H1 (cell line): ENCODE data around the gene CCDC40. TPM values are rescaled to one million over a fixed set of nuclear protein-coding genes. Genes with fewer than 3 reads are reported as not detected.

ENCODE experiments used
- CBX5 ChIP-seq: fragments of 300-800, 300-1000 bp; sonication (generic); IDR thresholded peaks from 2 replicates; pipeline ENCODE4 v1.7.1; 2016; ENCODE audit warnings: antibody characterized with exemption, low read length, low read depth
- HDAC6 ChIP-seq: IDR thresholded peaks from one replicate; pipeline ENCODE4 v1.7.1; 2012; ENCODE audit warnings: low read depth, mild to moderate bottlenecking, inconsistent platforms, low read length, moderate library complexity
- KDM5A ChIP-seq: fragments of 200-600 bp; IDR thresholded peaks from 2 replicates; pipeline ENCODE4 v1.7.1; 2012; ENCODE audit warnings: mild to moderate bottlenecking, low read length, inconsistent platforms, mixed read lengths
- MAFK ChIP-seq: IDR thresholded peaks from 2 replicates; pipeline ENCODE4 v1.6.1; 2012; ENCODE audit warnings: low read depth, mild to moderate bottlenecking, improper control_type of control experiment, low read length
- SAP30 ChIP-seq: fragments of 300-600 bp; sonication (generic); IDR thresholded peaks from 2 replicates; pipeline ENCODE4 v1.7.1; 2012; ENCODE audit warnings: low read length, moderate library complexity, mild to moderate bottlenecking, inconsistent platforms; ENCODE audit not compliant: insufficient read depth, insufficient replicate concordance
- SIX5 ChIP-seq: IDR thresholded peaks from 2 replicates; pipeline ENCODE4 v1.6.1; 2011; ENCODE audit warnings: mild to moderate bottlenecking, low read depth, low read length
- polyA plus RNA-seq, 7 experiments: library from polyadenylated mRNA; depleted of rRNA in 3 of 7; stranded (reverse) in 5 of 7; unstranded in 2 of 7; fragments of >200 nt in 5 of 7; fragments of 200-250 nt in 2 of 7; gene quantifications; 1 replicate in 5 of 7; 2 replicates in 1 of 7; 4 replicates in 1 of 7; pipeline versions ENCODE4 v1.2.1 to v1.2.3, GENCODE V29; 2011 to 2013; ENCODE audit warnings: missing spikeins in 2 of 7, mixed read lengths in 2 of 7
- total RNA-seq: library from RNA; stranded (reverse); fragmentation: NEBNext Ultra II Directional; extraction: Animal tissue kit (Norgen Biotek cat#: 25700); gene quantifications from 2 replicates; pipeline ENCODE4 v1.2.1, GENCODE V29; 2021
- TF ChIP-seq, protein P1 (sequence below): fragments of 300-600 bp; sonication (generic); IDR thresholded peaks from 2 replicates; pipeline ENCODE4 v1.7.1; 2012; ENCODE audit warnings: low read length, moderate library complexity, mild to moderate bottlenecking, inconsistent platforms; ENCODE audit not compliant: insufficient replicate concordance
- TF ChIP-seq, protein P2 (sequence below): IDR thresholded peaks from 2 replicates; pipeline ENCODE4 v1.6.1; 2012; ENCODE audit warnings: inconsistent platforms
- TF ChIP-seq, protein P3 (sequence below): IDR thresholded peaks from 2 replicates; pipeline ENCODE4 v1.6.1; 2011; ENCODE audit warnings: low read depth, mild to moderate bottlenecking, low read length; ENCODE audit not compliant: insufficient read depth

Gene CCDC40
- total and polyA plus RNA-seq, 2 of the 8 experiments (the other 6 are each of a cell fraction or from before 2014, with no cell fraction given) = 4.1 to 11.5 TPM

DNA sequence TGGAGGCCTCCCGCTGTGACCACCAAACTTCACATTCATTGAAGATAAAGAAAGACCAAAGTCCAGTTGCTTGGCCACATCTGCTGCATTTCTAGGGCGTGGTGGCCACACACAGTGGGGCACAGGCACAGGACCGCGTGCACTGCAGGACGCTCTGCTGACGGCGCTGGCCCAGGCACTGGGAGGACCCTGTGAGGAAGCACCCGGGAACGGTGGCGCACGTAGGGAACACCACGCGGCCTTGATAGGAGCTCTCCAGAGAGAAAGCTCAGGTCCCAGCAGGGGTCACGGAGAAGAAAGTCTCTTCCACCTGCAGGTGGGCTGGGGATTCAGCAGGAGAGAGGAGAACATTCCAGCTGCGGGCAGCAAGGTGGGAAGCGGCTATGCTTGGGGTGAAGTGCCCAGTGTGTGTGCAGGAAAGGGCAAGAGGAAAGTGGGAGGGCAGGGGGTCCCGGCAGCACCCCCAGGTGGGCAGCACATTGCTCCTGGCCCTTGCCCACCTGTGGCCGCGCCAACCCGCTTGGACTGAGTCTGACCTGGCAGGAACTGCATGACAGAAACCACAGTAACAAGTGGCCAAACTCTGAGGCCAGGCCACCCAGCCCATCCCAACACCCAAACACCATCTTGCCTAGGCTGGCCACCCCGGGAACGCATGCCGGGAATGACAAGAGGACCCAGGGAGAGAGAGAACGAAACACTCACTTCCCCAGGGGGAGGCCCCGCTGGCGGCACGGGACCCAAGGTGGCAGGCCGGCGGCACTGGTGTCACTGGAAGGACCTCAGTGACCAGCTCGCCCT lies 33.6 kb upstream of the CCDC40 start (continued):
- TF ChIP-seq, protein P1, sequence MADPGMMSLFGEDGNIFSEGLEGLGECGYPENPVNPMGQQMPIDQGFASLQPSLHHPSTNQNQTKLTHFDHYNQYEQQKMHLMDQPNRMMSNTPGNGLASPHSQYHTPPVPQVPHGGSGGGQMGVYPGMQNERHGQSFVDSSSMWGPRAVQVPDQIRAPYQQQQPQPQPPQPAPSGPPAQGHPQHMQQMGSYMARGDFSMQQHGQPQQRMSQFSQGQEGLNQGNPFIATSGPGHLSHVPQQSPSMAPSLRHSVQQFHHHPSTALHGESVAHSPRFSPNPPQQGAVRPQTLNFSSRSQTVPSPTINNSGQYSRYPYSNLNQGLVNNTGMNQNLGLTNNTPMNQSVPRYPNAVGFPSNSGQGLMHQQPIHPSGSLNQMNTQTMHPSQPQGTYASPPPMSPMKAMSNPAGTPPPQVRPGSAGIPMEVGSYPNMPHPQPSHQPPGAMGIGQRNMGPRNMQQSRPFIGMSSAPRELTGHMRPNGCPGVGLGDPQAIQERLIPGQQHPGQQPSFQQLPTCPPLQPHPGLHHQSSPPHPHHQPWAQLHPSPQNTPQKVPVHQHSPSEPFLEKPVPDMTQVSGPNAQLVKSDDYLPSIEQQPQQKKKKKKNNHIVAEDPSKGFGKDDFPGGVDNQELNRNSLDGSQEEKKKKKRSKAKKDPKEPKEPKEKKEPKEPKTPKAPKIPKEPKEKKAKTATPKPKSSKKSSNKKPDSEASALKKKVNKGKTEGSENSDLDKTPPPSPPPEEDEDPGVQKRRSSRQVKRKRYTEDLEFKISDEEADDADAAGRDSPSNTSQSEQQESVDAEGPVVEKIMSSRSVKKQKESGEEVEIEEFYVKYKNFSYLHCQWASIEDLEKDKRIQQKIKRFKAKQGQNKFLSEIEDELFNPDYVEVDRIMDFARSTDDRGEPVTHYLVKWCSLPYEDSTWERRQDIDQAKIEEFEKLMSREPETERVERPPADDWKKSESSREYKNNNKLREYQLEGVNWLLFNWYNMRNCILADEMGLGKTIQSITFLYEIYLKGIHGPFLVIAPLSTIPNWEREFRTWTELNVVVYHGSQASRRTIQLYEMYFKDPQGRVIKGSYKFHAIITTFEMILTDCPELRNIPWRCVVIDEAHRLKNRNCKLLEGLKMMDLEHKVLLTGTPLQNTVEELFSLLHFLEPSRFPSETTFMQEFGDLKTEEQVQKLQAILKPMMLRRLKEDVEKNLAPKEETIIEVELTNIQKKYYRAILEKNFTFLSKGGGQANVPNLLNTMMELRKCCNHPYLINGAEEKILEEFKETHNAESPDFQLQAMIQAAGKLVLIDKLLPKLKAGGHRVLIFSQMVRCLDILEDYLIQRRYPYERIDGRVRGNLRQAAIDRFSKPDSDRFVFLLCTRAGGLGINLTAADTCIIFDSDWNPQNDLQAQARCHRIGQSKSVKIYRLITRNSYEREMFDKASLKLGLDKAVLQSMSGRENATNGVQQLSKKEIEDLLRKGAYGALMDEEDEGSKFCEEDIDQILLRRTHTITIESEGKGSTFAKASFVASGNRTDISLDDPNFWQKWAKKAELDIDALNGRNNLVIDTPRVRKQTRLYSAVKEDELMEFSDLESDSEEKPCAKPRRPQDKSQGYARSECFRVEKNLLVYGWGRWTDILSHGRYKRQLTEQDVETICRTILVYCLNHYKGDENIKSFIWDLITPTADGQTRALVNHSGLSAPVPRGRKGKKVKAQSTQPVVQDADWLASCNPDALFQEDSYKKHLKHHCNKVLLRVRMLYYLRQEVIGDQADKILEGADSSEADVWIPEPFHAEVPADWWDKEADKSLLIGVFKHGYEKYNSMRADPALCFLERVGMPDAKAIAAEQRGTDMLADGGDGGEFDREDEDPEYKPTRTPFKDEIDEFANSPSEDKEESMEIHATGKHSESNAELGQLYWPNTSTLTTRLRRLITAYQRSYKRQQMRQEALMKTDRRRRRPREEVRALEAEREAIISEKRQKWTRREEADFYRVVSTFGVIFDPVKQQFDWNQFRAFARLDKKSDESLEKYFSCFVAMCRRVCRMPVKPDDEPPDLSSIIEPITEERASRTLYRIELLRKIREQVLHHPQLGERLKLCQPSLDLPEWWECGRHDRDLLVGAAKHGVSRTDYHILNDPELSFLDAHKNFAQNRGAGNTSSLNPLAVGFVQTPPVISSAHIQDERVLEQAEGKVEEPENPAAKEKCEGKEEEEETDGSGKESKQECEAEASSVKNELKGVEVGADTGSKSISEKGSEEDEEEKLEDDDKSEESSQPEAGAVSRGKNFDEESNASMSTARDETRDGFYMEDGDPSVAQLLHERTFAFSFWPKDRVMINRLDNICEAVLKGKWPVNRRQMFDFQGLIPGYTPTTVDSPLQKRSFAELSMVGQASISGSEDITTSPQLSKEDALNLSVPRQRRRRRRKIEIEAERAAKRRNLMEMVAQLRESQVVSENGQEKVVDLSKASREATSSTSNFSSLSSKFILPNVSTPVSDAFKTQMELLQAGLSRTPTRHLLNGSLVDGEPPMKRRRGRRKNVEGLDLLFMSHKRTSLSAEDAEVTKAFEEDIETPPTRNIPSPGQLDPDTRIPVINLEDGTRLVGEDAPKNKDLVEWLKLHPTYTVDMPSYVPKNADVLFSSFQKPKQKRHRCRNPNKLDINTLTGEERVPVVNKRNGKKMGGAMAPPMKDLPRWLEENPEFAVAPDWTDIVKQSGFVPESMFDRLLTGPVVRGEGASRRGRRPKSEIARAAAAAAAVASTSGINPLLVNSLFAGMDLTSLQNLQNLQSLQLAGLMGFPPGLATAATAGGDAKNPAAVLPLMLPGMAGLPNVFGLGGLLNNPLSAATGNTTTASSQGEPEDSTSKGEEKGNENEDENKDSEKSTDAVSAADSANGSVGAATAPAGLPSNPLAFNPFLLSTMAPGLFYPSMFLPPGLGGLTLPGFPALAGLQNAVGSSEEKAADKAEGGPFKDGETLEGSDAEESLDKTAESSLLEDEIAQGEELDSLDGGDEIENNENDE = no peak
- no peak for TF ChIP-seq KDM5A
- TF ChIP-seq, protein P2, sequence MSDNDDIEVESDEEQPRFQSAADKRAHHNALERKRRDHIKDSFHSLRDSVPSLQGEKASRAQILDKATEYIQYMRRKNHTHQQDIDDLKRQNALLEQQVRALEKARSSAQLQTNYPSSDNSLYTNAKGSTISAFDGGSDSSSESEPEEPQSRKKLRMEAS = no peak
- no peak for TF ChIP-seq CBX5
- no peak for TF ChIP-seq MAFK
- TF ChIP-seq SAP30 = no peak
- TF ChIP-seq SIX5 = no peak
- TF ChIP-seq HDAC6 = no peak
- TF ChIP-seq, protein P3, sequence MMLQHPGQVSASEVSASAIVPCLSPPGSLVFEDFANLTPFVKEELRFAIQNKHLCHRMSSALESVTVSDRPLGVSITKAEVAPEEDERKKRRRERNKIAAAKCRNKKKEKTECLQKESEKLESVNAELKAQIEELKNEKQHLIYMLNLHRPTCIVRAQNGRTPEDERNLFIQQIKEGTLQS = no peak
